GM23248 (cell line): ENCODE data around the gene CRB2.

Source experiments
- EZH2 ChIP-seq: fragments of 200-600 bp; sonication (generic); IDR thresholded peaks from 2 replicates; pipeline ENCODE4 v1.6.1; 2018; ENCODE audit warnings: antibody characterized with exemption, mild to moderate bottlenecking; ENCODE audit not compliant: insufficient read depth, poor library complexity, severe bottlenecking
- EZH2phosphoT487 ChIP-seq: fragments of 200-600 bp; sonication (generic); IDR thresholded peaks from 2 replicates; pipeline ENCODE4 v1.6.1; 2018; ENCODE audit warnings: antibody characterized with exemption, moderate library complexity, mild to moderate bottlenecking, low read depth; ENCODE audit not compliant: insufficient read depth

GRCh38 chr9:123359546-123359945 is 3.5 kb downstream of the CRB2 start:
- no peak for TF ChIP-seq EZH2phosphoT487
- TF ChIP-seq EZH2, result no peak
